ENCODE results near the gene STPG3.

DNA sequence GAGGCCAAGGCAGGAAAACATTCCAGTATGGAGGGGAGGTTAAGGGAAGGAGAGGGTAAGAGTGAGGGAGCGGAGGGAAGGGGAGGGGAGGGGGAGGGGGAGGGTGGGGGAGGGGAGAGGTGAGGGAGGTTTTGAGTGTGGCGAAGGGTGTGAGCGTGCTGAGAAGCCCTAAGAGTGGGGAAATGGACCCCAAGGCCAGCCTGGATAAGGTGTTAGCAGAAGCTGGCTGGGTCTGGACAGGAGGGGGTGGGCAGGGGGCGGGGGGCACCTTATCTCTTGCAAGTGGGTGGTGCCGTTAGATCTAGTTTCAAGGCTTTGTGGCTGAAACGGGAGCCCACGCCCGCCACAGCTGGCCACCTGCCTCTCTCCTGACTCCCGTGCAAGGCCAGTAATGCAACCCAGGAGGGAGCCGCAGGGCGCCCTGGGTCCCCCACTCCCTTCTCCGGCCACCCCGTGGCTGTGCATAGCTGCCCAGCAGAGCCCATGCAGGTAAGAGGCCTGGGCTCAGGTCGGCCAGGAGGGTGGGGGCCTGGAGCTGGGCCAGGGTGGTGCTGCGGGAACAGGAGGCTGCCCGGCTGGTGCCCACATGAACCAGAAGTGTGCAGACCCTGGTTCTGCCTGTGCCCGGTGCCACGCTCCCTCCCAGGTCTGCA, 23.1 kb upstream of the STPG3 start:
- TF ChIP-seq, protein P1, sequence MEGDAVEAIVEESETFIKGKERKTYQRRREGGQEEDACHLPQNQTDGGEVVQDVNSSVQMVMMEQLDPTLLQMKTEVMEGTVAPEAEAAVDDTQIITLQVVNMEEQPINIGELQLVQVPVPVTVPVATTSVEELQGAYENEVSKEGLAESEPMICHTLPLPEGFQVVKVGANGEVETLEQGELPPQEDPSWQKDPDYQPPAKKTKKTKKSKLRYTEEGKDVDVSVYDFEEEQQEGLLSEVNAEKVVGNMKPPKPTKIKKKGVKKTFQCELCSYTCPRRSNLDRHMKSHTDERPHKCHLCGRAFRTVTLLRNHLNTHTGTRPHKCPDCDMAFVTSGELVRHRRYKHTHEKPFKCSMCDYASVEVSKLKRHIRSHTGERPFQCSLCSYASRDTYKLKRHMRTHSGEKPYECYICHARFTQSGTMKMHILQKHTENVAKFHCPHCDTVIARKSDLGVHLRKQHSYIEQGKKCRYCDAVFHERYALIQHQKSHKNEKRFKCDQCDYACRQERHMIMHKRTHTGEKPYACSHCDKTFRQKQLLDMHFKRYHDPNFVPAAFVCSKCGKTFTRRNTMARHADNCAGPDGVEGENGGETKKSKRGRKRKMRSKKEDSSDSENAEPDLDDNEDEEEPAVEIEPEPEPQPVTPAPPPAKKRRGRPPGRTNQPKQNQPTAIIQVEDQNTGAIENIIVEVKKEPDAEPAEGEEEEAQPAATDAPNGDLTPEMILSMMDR (IDR thresholded peaks at IDR 0.05; ENCODE audit: low read length) = no peak
- no peak for TF ChIP-seq EZH2 (optimal IDR thresholded peaks at IDR 0.05; ENCODE audit: low read depth, low read length)

All from MM.1S (cell line).